ENCODE data around the gene FBXL16.

GRCh38 chr16:686459-687260 is 18.9 kb downstream of the FBXL16 start:
- no peak for TF ChIP-seq CTCF (tag by site-specific recombination; IDR thresholded peaks at IDR 0.05)
- TF ChIP-seq ZNF133 (tag by site-specific recombination; IDR thresholded peaks at IDR 0.05) = no peak
- TF ChIP-seq YY1 (tag by site-specific recombination; IDR thresholded peaks at IDR 0.05) = no peak
- TF ChIP-seq ZNF660 (tag by site-specific recombination; IDR thresholded peaks at IDR 0.05) = no peak
- TF ChIP-seq SCRT2 (tag by site-specific recombination; IDR thresholded peaks at IDR 0.05) = no peak

Measured in HEK293 (cell line).